GM23248 (cell line): ENCODE results near the gene RPN2.

Source experiments
- EZH2 ChIP-seq: fragments of 200-600 bp; sonication (generic); IDR thresholded peaks from 2 replicates; pipeline ENCODE4 v1.6.1; 2018; ENCODE audit warnings: antibody characterized with exemption, mild to moderate bottlenecking; ENCODE audit not compliant: insufficient read depth, poor library complexity, severe bottlenecking
- EZH2phosphoT487 ChIP-seq: fragments of 200-600 bp; sonication (generic); IDR thresholded peaks from 2 replicates; pipeline ENCODE4 v1.6.1; 2018; ENCODE audit warnings: antibody characterized with exemption, moderate library complexity, mild to moderate bottlenecking, low read depth; ENCODE audit not compliant: insufficient read depth

DNA sequence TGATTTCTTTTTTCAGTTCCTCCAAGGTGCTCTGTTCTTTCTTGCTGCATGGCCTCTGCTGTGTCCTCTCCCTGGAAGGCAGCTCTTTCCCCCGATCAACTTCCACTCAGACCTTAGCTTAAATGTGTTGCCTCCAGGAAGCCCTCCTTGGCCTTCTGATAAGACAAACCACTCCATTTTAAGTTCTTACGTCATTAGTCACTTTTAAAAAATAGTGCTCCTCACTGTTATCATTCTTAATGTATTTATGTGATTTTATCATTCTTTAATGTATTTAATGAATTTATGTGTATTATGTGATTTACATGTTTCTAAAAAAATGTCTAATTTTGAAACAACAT is 98.1 kb downstream of the RPN2 start:
- no peak for TF ChIP-seq EZH2
- TF ChIP-seq EZH2phosphoT487: no peak
